HepG2 (cell line): Measurements from ENCODE around the gene NIN. TPM values are rescaled to one million over a fixed set of nuclear protein-coding genes. Genes with fewer than 3 reads are reported as not detected.
A peak's percentile ranks its signal among the peaks of the same experiment; 100 is the strongest.

Experiments used
- HDAC1 ChIP-seq: sonication (generic); formaldehyde crosslinking; IDR thresholded peaks from 2 replicates; pipeline ENCODE4 v1.5.1; 2020; ENCODE audit warnings: mild to moderate bottlenecking, missing genetic modification reagents
- HNRNPH1 ChIP-seq: fragments of 200-400 bp; formaldehyde crosslinking; optimal IDR thresholded peaks from 2 replicates; pipeline ENCODE3; 2017; ENCODE audit warnings: mild to moderate bottlenecking, low read depth, low read length
- NR2F1 ChIP-seq, 2 experiments: fragments of 450-650 bp in 1 of 2; formaldehyde crosslinking in 1 of 2; IDR thresholded peaks; 2 replicates each; pipeline versions ENCODE4 v1.5.0 to v1.6.1; 2016 to 2020; ENCODE audit warnings: mild to moderate bottlenecking in 1 of 2, missing compliant biosample characterization in 1 of 2, missing genetic modification reagents in 1 of 2, moderate library complexity in 1 of 2
- PHF20 ChIP-seq: sonication (generic); formaldehyde crosslinking; IDR thresholded peaks from 2 replicates; pipeline ENCODE4 v1.5.0; 2020; ENCODE audit warnings: mild to moderate bottlenecking, missing genetic modification reagents
- PITX1 ChIP-seq: sonication (generic); formaldehyde crosslinking; IDR thresholded peaks from 2 replicates; pipeline ENCODE4 v1.5.1; 2020; ENCODE audit warnings: mild to moderate bottlenecking, missing genetic modification reagents
- RBM22 ChIP-seq: fragments of 200-400 bp; formaldehyde crosslinking; optimal IDR thresholded peaks from 2 replicates; pipeline ENCODE3; 2017; ENCODE audit warnings: mild to moderate bottlenecking, low read length, moderate library complexity
- RFX3 ChIP-seq: IDR thresholded peaks from 2 replicates; pipeline ENCODE4 v1.6.1; 2016; ENCODE audit warnings: missing biosample characterization, missing genetic modification reagents
- RFX5 ChIP-seq: IDR thresholded peaks from 2 replicates; pipeline ENCODE4 v1.6.1; 2011; ENCODE audit warnings: low read depth, low read length, improper control_type of control experiment
- SAP130 ChIP-seq: IDR thresholded peaks from 2 replicates; pipeline ENCODE4 v1.6.1; 2016; ENCODE audit warnings: low read depth
- SNAPC2 ChIP-seq: sonication (generic); formaldehyde crosslinking; IDR thresholded peaks from 2 replicates; pipeline ENCODE4 v1.8.1; 2022; ENCODE audit warnings: mild to moderate bottlenecking, missing genetic modification reagents
- SP4 ChIP-seq: sonication (generic); formaldehyde crosslinking; IDR thresholded peaks from 2 replicates; pipeline ENCODE4 v1.8.1; 2023; ENCODE audit warnings: mild to moderate bottlenecking, missing genetic modification reagents
- SRSF9 ChIP-seq: fragments of 200-400 bp; formaldehyde crosslinking; IDR thresholded peaks from 2 replicates; pipeline ENCODE4 v1.6.1; 2018; ENCODE audit warnings: borderline replicate concordance, mild to moderate bottlenecking, low read depth, low read length; ENCODE audit not compliant: insufficient read depth, poor library complexity, severe bottlenecking
- TCF7L2 ChIP-seq: IDR thresholded peaks from 2 replicates; pipeline ENCODE4 v1.6.1; 2011; ENCODE audit warnings: mild to moderate bottlenecking, low read depth, low read length, moderate library complexity
- ZNF232 ChIP-seq: sonication (generic); formaldehyde crosslinking; IDR thresholded peaks from 2 replicates; pipeline ENCODE4 v1.4.0; 2020; ENCODE audit warnings: missing genetic modification reagents, borderline replicate concordance
- ZNF264 ChIP-seq: sonication (generic); formaldehyde crosslinking; IDR thresholded peaks from 2 replicates; pipeline ENCODE4 v1.4.0; 2020; ENCODE audit warnings: missing genetic modification reagents
- ZNF343 ChIP-seq: sonication (generic); formaldehyde crosslinking; IDR thresholded peaks from 2 replicates; pipeline ENCODE4 v1.4.0; 2020; ENCODE audit warnings: mild to moderate bottlenecking, missing genetic modification reagents
- ZNF354B ChIP-seq: sonication (generic); formaldehyde crosslinking; IDR thresholded peaks from 2 replicates; pipeline ENCODE4 v1.8.0; 2022; ENCODE audit warnings: mild to moderate bottlenecking, missing genetic modification reagents
- ZNF383 ChIP-seq: sonication (generic); formaldehyde crosslinking; IDR thresholded peaks from 2 replicates; pipeline ENCODE4 v1.4.0; 2020; ENCODE audit warnings: missing genetic modification reagents, mild to moderate bottlenecking, borderline replicate concordance
- ZNF441 ChIP-seq: sonication (generic); formaldehyde crosslinking; IDR thresholded peaks from 2 replicates; pipeline ENCODE4 v1.7.0; 2021; ENCODE audit warnings: missing genetic modification reagents, borderline replicate concordance
- ZNF513 ChIP-seq: sonication (generic); formaldehyde crosslinking; conservative IDR thresholded peaks from 2 replicates; pipeline ENCODE4 v1.5.0; 2020; ENCODE audit warnings: missing genetic modification reagents
- ZNF674 ChIP-seq: sonication (generic); formaldehyde crosslinking; IDR thresholded peaks from 2 replicates; pipeline ENCODE4 v1.5.0; 2020; ENCODE audit warnings: low read depth, mild to moderate bottlenecking, missing genetic modification reagents
- ZSCAN25 ChIP-seq: sonication (generic); formaldehyde crosslinking; IDR thresholded peaks from 2 replicates; pipeline ENCODE4 v1.8.0; 2022; ENCODE audit warnings: mild to moderate bottlenecking, missing genetic modification reagents
- polyA plus RNA-seq, 8 experiments: library from polyadenylated mRNA; depleted of rRNA in 3 of 8; stranded (reverse) in 7 of 8; unstranded in 1 of 8; fragments of >200 nt; fragmentation: Illumina TruSeq in 4 of 8; extraction: Trizol in 4 of 8; gene quantifications; 2 replicates each; pipeline versions ENCODE4 v1.2.1 to v1.2.3, GENCODE V29; 2011 to 2016; ENCODE audit warnings: low read depth in 4 of 8, missing spikeins in 1 of 8, mixed read lengths in 1 of 8; ENCODE audit not compliant: insufficient read depth in 1 of 8
- total RNA-seq, 5 experiments: library from RNA; depleted of rRNA; stranded (reverse); fragments of >200 nt; fragmentation: Illumina TruSeq; extraction: Trizol; gene quantifications; 2 replicates each; pipeline ENCODE4 v1.2.3, GENCODE V29; 2016; ENCODE audit warnings: low read depth in 1 of 5
- TF ChIP-seq, protein P1 (sequence below): sonication (generic); formaldehyde crosslinking; IDR thresholded peaks from 2 replicates; pipeline ENCODE4 v1.5.1; 2020; ENCODE audit warnings: missing genetic modification reagents, mild to moderate bottlenecking, borderline replicate concordance
- TF ChIP-seq, protein P2 (sequence below): IDR thresholded peaks from 2 replicates; pipeline ENCODE4 v1.6.1; 2016; ENCODE audit warnings: missing compliant biosample characterization, missing genetic modification reagents, borderline replicate concordance
- TF ChIP-seq, protein P3 (sequence below): sonication (generic); formaldehyde crosslinking; IDR thresholded peaks from 2 replicates; pipeline ENCODE4 v1.4.0; 2020; ENCODE audit warnings: missing genetic modification reagents

NIN gene
- total and polyA plus RNA-seq, 2 of the 13 experiments (the other 11 are each of a cell fraction or from before 2014, with no cell fraction given) = 2.8 to 9.7 TPM

DNA sequence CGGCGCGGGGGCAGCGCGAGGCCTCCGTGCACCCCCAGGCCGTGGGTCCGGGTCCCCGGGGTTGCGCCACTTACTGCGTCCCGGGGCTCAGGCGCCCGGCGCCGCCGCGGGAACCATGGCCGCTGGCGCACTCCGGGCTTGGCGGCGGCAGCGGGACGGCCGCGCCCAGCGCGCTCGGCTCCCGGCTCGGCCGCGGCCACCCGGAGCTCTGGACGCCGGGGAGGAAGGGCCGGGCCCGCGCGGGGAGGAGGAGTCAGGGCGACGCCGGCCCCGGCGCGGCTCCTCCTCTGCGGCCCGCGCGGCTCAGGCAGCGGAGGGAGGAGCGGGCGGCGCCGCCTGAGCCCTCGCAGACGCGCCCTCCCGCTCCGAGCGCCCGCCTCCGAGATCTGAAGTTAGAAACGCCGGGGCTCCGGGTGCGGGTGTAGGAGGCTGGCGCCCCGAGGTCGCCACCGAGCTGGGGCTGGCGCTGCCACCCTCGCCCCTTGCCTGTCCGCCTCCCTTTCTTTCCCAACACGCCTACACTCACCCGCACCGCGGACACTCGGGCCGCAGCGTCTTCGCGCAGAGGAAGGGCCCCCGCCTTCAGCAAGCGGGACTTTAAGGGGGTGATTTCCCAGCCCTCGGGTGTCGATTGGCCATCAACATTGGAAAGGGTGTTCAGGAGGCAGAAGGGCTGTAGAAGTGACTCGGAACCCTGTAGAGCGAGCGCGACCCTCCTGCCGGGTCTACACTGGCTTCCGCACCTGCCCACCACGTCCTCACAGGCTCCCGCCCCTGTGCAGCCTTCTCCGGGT lies at the start of gene NIN (continued):
- 0 out of 2 replicates have a peak, but pooled peaks have one; percentile 3 for TF ChIP-seq ZNF441
- TF ChIP-seq, protein P1, sequence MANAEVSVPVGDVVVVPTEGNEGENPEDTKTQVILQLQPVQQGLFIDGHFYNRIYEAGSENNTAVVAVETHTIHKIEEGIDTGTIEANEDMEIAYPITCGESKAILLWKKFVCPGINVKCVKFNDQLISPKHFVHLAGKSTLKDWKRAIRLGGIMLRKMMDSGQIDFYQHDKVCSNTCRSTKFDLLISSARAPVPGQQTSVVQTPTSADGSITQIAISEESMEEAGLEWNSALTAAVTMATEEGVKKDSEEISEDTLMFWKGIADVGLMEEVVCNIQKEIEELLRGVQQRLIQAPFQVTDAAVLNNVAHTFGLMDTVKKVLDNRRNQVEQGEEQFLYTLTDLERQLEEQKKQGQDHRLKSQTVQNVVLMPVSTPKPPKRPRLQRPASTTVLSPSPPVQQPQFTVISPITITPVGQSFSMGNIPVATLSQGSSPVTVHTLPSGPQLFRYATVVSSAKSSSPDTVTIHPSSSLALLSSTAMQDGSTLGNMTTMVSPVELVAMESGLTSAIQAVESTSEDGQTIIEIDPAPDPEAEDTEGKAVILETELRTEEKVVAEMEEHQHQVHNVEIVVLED (CRISPR knock-in tag) = no peak
- no peak for TF ChIP-seq RBM22
- no peak for TF ChIP-seq PHF20 (CRISPR knock-in tag)
- TF ChIP-seq, protein P2, sequence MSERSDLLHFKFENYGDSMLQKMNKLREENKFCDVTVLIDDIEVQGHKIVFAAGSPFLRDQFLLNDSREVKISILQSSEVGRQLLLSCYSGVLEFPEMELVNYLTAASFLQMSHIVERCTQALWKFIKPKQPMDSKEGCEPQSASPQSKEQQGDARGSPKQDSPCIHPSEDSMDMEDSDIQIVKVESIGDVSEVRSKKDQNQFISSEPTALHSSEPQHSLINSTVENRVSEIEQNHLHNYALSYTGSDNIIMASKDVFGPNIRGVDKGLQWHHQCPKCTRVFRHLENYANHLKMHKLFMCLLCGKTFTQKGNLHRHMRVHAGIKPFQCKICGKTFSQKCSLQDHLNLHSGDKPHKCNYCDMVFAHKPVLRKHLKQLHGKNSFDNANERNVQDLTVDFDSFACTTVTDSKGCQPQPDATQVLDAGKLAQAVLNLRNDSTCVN (CRISPR knock-in tag) = no peak
- TF ChIP-seq NR2F1 (CRISPR knock-in tag; IDR thresholded peaks at IDR 0.05) = no peak
- TF ChIP-seq ZNF383 (CRISPR knock-in tag) = no peak
- TF ChIP-seq ZNF674 (CRISPR knock-in tag) = no peak
- no peak for TF ChIP-seq ZNF232 (CRISPR knock-in tag)
- TF ChIP-seq SAP130 = peak; percentile 2; the same call in 1 of the 2 replicates
- TF ChIP-seq, protein P3, sequence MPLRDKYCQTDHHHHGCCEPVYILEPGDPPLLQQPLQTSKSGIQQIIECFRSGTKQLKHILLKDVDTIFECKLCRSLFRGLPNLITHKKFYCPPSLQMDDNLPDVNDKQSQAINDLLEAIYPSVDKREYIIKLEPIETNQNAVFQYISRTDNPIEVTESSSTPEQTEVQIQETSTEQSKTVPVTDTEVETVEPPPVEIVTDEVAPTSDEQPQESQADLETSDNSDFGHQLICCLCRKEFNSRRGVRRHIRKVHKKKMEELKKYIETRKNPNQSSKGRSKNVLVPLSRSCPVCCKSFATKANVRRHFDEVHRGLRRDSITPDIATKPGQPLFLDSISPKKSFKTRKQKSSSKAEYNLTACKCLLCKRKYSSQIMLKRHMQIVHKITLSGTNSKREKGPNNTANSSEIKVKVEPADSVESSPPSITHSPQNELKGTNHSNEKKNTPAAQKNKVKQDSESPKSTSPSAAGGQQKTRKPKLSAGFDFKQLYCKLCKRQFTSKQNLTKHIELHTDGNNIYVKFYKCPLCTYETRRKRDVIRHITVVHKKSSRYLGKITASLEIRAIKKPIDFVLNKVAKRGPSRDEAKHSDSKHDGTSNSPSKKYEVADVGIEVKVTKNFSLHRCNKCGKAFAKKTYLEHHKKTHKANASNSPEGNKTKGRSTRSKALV (CRISPR knock-in tag) = no peak
- TF ChIP-seq SNAPC2 (CRISPR knock-in tag) = 0 out of 2 replicates have a peak, but pooled peaks have one; percentile 28
- TF ChIP-seq ZNF264 (CRISPR knock-in tag) = no peak
- TF ChIP-seq HNRNPH1 = no peak
- TF ChIP-seq PITX1 (CRISPR knock-in tag) = no peak
- no peak for TF ChIP-seq HDAC1 (CRISPR knock-in tag)
- TF ChIP-seq ZSCAN25 = 0 out of 2 replicates have a peak, but pooled peaks have one; percentile 28
- TF ChIP-seq TCF7L2 = no peak
- no peak for TF ChIP-seq SP4 (CRISPR knock-in tag)
- no peak for TF ChIP-seq RFX5
- no peak for TF ChIP-seq ZNF513 (CRISPR knock-in tag)
- TF ChIP-seq RFX3 (CRISPR knock-in tag) = no peak
- TF ChIP-seq ZNF343 (CRISPR knock-in tag) = no peak
- TF ChIP-seq SRSF9 = no peak
- TF ChIP-seq ZNF354B = no peak
